ENCODE data around the gene WBP2.

The WBP2 gene

DNA sequence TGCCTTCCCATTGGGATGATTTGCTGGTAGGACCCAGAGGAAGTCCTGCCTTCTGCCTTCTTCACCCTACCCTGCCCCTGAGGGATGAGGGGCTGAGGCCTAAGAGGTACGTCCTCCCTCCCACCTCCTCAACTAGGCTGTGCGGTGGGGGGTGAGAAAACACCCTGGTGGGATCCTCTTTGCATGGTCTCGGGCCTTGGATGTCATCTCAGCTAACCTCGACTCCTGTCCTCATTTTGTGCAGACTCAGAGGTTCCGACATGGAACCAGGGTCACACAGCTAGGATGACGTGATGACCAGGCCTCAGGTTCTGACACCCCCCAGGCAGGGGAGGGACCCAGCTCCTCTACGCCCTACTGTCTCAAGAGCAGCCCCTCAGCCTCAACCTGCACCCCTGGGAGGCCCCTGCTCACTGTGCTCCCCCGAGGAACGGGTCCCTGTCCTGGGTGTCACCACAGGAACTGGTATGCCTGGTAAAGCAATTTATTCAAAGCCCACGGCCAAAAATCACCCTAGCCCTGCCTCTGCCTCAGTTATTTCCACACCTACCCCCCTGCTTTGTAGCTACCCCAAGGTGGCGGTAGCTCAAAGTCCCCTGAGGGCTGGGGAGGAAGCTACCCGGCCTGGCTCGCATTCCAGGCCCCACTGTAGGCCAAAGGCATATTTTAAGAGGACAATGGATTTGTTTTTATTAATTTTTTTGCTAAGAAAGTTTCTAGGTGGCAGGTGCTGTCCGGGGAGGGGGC is 28.4 kb downstream of the WBP2 start:
- DNase-seq, result no peak

DNA sequence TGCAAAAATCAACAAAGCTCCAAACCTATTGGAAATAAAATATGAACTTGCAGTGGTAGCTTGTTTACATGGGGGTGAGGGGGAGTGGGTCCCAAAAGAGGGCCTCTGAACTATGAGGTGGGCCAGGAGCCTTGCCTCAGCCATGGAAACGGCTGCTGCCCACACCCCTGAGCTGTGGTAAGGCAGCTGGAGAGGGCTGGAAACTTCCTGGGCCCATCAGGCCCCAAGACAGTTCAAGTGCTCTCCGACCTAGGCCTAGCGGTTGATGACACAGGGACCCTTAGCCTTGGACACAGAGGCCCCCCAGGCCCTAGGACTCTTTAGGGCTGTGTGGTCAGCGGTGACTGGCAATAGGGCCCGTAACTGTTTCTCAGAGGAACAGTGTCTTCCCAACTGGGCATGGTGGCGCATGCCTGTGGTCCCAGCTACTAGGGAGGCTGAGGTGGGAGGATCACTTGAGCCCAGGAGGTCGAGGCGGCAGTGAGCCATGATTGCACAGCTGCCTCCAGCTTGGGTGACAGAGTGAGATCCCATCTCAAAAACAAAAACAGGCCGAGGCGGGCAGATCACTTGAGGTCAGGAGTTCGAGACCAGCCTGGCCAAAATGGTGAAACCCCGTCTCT is 29.3 kb downstream of the WBP2 start:
- no peak for DNase-seq

DNA sequence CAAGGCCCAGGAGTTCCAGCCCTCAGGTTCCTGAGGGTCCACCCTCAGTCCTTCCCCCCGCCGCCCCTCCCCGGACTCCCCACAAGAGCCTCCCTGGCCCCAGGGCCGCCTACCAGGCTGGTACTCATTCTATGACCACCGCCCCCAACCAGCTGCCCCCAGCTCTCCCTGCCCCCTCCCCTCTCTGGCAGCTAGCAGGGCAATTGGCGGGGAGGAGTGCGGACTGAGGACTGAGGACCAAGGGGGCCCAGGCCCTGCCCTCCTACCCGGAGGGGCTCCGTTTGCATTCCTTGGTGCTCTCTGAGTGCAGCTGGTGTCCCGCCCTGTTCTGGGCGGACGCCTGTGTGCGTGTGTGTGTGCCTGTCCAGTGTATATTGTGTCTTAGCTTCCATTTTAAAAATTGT is 30.0 kb downstream of the WBP2 start:
- DNase-seq, result no peak

- no peak for DNase-seq
Measured at GRCh38 chr17:75824666-75825065, 30.5 kb downstream of the WBP2 start.

DNA sequence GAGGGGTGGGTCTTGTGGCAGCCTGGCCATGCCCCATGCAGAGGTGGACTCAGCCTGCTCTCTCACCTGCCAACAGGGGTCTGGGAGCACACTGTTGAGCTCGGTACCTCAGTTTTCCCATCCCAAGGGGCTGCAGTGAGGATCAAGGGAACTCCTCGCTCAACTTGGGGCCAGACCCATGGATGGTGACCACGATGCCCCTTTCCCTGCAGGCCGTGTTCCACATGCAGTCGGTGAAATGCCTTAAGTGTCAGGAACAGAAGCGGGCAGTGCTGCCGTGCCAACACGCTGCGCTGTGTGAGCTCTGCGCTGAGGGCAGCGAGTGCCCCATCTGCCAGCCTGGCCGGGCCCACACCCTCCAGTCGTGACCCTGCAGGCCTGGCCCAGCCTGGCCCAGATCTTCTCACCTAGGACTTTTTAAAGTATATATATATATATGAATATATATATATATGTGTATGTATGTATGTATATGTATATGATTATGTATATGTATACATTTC is 31.0 kb downstream of the WBP2 start:
- no peak for DNase-seq

DNA sequence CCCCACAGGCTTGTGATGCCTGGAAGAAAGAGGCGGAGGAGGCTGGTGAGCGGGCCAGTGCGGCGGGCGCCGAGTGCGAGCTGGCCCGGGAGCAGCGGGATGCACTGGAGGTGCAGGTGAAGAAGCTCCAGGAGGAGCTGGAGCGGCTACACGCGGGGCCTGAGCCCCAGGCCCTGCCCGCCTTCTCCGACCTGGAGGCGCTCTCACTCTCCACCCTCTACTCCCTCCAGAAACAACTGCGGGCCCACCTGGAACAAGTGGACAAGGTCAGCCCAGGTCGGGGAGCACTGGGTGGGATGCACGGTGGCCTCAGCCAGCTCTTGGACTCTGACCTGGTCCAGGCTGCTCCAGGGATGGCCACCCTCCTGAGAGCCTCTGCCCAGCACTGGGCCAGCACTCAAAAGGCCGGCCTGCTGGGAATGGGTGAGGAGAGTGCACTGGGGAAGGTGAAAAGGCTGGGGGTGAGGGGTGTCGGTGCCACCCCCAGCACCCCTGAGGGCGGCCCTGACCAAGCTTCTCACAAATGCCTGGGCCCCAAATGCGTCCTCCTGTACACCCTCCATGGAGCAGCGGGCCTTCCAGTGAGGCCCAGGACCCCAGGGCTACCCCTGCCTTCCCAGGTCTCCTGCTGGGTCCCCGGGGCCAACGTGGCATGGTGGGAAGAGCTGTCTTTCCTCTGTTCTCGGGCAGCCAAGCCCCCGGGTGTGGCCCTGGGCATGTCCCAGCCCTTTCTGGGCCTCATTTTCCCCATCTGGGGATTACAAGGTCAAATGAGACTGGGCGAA is 31.7 kb downstream of the WBP2 start:
- DNase-seq, result no peak

GRCh38 chr17:75822800-75823166 is 32.4 kb downstream of the WBP2 start:
- no peak for DNase-seq

- DNase-seq, result no peak
Measured at GRCh38 chr17:75822119-75822799, 32.9 kb downstream of the WBP2 start.

GRCh38 chr17:75821552-75821951 is 33.6 kb downstream of the WBP2 start:
- no peak for DNase-seq

DNA sequence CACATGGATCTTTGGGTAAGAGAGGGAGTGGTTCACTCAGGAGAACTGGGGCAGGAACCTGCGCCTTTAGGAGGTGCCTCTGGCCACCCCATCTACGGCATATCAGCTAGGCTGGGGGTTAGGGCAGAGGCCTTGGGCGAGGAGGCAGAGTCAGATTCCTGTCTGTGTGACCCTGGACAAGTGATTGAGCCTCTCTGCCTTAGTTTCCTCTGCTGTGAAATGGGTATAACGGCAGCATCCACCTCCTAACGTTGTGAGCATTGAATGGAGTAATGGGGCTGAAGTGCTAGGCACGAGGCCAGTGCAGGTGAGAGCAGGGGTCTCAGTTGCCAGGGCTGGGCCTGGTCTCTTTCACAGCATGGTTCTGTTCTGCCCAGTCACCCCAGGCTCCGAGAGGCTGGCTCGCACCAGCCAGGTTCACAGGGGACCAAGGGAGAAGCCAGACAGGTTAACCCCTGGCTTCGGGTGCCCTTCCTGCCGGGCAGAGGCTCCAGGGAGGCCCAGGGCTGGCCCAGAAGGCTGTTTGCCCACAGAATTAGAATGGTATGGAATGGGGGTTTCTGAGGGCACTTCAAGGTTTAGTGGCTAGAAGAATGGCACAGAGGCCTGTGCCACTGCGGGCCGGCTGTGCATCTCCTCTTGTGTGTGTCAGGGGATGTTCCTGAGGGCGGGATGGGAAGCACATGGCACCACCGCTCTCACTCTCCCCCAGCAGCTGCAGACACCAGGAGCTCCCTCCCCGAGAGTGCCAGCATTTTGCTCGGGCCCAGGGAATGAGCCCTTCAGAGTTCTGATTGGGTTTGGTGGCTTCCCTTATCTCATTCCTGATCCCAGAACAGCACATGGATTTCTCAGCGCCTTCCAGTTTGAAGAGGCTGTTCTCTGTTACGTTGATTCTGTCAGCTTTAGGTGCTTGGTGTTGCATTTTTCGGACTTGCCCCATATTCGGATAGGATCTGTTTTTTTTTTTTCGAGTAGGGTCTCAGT is 34.7 kb downstream of the WBP2 start:
- DNase-seq, result no peak

- no peak for DNase-seq
Measured at GRCh38 chr17:75819678-75820077, 35.5 kb downstream of the WBP2 start.

- no peak for DNase-seq
Measured at GRCh38 chr17:75819116-75819515, 36.0 kb downstream of the WBP2 start.

GRCh38 chr17:75818326-75818885 is 36.7 kb downstream of the WBP2 start:
- DNase-seq, result no peak

GRCh38 chr17:75817571-75817970 is 37.6 kb downstream of the WBP2 start:
- no peak for DNase-seq

DNA sequence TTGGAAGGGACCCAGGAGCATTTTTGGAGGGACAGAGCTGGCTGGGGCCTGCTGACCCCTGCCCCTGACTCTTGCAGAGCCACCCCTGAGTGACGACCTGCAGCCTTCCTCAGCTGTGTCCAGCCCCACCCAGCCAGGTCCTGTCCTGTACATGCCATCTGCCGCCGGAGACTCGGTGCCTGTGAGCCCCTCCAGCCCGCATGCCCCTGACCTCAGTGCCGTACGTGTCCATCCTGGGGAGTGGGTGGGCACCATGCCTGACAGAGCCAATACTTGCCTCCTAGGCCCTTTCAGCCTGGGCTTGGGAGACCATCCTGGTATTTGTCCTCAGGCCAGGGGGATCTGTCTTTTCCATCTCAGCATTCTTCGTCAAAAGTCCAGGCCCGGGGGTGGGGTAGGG is 38.4 kb downstream of the WBP2 start:
- no peak for DNase-seq

DNA sequence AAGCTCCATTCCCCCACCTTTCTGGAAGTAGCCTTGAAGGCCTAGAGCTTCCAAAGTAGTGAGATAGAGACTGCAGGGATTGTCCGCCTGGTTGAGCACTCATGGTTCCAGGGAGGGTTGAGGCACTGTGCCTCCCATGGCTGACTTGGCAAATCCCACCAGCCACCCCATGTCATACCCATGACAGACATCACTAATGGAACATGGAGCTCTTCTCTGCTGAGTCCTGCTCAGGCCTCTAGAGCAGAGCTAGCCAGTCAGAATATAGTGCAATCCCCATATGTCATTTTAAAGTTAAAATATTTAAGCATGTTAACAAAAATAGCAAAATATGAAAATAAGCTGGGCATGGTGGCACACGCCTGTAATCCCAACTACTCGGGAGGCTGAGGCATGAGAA is 39.7 kb downstream of the WBP2 start:
- DNase-seq, result no peak

DNA sequence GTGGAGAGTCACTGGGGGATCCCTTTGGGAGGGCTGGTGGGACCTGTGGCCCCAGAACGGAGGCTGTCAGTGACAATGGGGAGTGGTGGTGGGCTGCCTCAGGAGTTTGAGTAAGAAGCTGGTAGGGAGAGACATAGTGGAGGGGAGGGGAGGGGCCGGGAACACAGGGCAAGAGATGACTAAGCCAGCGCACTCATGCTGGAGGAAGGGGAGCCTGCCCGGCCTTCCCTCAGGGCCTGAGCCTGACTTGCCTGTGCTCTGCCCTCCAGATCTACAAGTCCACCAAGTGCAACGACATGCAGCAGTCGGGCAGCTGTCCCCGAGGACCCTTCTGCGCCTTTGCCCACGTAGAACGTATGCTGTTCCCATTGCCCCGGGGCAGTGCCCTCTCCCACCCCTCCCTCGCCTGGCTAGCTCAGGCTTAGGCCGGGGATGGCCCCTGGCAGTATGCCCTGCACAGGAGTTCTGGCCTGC is 40.2 kb downstream of the WBP2 start:
- DNase-seq, result no peak

- DNase-seq, result no peak
Measured at GRCh38 chr17:75814021-75814395, 41.1 kb downstream of the WBP2 start.

DNA sequence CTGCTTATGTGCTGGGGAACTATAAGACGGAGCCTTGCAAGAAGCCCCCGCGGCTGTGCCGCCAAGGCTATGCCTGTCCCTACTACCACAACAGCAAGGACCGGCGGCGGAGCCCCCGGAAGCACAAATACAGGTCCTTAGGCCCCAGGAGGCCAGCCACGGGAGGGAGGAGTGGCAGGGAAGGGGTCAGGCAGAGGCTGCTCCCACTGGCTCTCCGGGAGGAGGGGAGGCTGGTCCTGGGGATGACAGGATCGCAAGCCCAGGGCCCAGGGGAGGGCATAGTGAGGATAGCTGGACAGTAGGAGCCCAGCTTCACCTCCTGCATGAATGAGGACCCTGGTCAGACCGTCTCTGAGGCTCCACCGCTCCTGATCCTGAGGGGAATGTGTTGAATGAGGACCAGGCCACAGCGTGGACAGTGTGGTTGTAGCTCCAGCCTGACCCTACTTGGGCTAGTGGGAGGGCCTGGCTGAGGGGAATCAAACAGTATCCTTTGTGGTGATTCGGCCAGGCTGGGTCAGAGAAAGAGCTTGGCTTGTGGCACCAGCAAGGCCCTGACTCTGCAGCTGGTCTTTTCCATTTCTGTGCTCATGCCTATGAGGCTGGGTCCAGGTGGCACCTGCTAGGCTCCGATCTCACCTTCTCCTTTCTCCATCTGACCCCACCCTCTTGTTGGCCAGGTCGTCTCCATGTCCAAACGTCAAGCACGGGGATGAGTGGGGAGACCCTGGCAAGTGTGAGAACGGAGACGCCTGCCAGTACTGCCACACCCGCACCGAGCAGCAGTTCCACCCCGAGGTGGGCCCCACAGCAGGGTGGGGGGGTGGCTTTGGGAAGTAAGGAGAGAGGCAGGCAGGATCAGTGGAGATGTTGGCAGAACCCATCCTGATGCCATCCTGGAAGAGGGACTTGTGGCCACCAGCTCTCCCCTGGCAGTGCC is 41.8 kb downstream of the WBP2 start:
- DNase-seq, result no peak

Data from effector CD8-positive, alpha-beta T cell (primary cell).